Left lung (tissue), 10 donors: Measurements from ENCODE around the gene EIPR1. TPM values are rescaled to one million over a fixed set of nuclear protein-coding genes. Genes with fewer than 3 reads are reported as not detected.

Source experiments
- ATAC-seq: fragments of 200-7000 bp; cut with Tn5 transposase; one replicate; pipeline ENCODE4 v1.9.1; 2020; ENCODE audit warnings: moderate library complexity
- DNase-seq, 4 donors: peaks; one replicate each; pipeline ENCODE4 v3.0.0-alpha.2; 2013 to 2020
- H3K27ac ChIP-seq, 2 donors: fragments of 200-600 bp; sonication (generic) in 1 of 2; one replicate each; pipeline versions ENCODE4 v1.5.0 to v1.8.0; 2020 to 2021
- H3K27me3 ChIP-seq, 2 donors: fragments of 200-600 bp; sonication (generic) in 1 of 2; one replicate each; pipeline versions ENCODE4 v1.5.0 to v1.8.0; 2020 to 2021
- H3K36me3 ChIP-seq, 2 donors: fragments of 200-600 bp; sonication (generic) in 1 of 2; one replicate each; pipeline versions ENCODE4 v1.5.0 to v1.8.0; 2020 to 2021
- H3K4me1 ChIP-seq, 2 donors: fragments of 200-600 bp; one replicate each; pipeline ENCODE4 v1.8.0; 2021
- H3K4me3 ChIP-seq, 2 donors: fragments of 200-600 bp; sonication (generic) in 1 of 2; one replicate each; pipeline versions ENCODE4 v1.5.0 to v1.8.0; 2020 to 2021; ENCODE audit warnings: mild to moderate bottlenecking in 1 of 2
- H3K9me3 ChIP-seq, 2 donors: fragments of 200-600 bp; sonication (generic) in 1 of 2; one replicate each; pipeline versions ENCODE4 v1.5.0 to v1.8.0; 2020 to 2021
- intact Hi-C, 2 donors: fragments of 100-400 bp; cut with DNase I; formaldehyde crosslinking; loops; one replicate each; pipeline versions ENCODE4 v1.11.2 to v1.14.2; 2022
- polyA plus RNA-seq, 6 donors: library from polyadenylated mRNA; unstranded; fragments of 120-200 nt; gene quantifications; one replicate each; pipeline ENCODE4 v1.2.1, GENCODE V29; 2013; ENCODE audit not compliant: insufficient read length in 6 of 6
- total RNA-seq, 2 donors: library from RNA; stranded (reverse); fragmentation: NEBNext Ultra II Directional; extraction: Animal tissue kit (Norgen Biotek cat#: 25700); gene quantifications; one replicate each; pipeline ENCODE4 v1.2.1, GENCODE V29; 2021
- TF ChIP-seq, protein P1 (sequence below), 2 donors: fragments of 200-600 bp; sonication (generic) in 1 of 2; IDR thresholded peaks; one replicate each; pipeline versions ENCODE4 v1.5.0 to v1.8.0; 2021; ENCODE audit warnings: antibody characterized with exemption in 2 of 2
- donor health status: DM: no; HTN: yes; CAD: no.
- donor health status: DM: no; HTN: no; CAD: no.

The EIPR1 gene
- total and polyA plus RNA-seq, 8 donors: 18.1 to 24.4 (median 21.0) TPM

DNA sequence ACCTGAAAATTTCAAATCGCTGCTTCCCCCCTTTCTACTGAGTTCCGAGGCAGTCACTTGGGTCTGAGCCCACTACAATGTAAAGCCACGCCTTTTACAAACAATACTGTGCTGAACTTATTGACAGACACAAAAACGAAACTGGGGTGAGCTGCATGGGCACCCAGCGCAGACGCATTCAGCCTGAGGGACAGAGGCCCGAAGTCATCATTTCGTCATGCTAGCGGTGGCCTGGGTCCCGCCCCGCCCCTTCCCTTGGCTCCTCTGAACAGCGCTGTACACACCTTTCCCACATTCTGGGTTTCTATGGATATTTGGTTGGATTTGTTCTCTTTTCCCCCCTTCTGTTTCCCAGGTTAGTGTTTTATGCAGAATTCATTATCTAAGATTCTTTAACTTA, 71.7 kb downstream of the EIPR1 start:
- Histone ChIP-seq H3K4me3 (no peak overlapping the region), H3K27me3 (no peaks in the 10 kb centered on the region), H3K9me3 (no peaks in the 10 kb centered on the region), H3K4me1 (peaks cover 6 to 12% of the 10 kb centered on the region in 2 donors), H3K27ac (no peak overlapping the region), H3K36me3 (peaks cover 0 to 9% of the 10 kb centered on the region in 2 donors)
- intact Hi-C loops: no loop called here
- DNase-seq (peak in 1 of 4 donors; percentile 51), ATAC-seq (peak; percentile 5)
- TF ChIP-seq, protein P1, sequence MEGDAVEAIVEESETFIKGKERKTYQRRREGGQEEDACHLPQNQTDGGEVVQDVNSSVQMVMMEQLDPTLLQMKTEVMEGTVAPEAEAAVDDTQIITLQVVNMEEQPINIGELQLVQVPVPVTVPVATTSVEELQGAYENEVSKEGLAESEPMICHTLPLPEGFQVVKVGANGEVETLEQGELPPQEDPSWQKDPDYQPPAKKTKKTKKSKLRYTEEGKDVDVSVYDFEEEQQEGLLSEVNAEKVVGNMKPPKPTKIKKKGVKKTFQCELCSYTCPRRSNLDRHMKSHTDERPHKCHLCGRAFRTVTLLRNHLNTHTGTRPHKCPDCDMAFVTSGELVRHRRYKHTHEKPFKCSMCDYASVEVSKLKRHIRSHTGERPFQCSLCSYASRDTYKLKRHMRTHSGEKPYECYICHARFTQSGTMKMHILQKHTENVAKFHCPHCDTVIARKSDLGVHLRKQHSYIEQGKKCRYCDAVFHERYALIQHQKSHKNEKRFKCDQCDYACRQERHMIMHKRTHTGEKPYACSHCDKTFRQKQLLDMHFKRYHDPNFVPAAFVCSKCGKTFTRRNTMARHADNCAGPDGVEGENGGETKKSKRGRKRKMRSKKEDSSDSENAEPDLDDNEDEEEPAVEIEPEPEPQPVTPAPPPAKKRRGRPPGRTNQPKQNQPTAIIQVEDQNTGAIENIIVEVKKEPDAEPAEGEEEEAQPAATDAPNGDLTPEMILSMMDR (IDR thresholded peaks at IDR 0.05): no peak

DNA sequence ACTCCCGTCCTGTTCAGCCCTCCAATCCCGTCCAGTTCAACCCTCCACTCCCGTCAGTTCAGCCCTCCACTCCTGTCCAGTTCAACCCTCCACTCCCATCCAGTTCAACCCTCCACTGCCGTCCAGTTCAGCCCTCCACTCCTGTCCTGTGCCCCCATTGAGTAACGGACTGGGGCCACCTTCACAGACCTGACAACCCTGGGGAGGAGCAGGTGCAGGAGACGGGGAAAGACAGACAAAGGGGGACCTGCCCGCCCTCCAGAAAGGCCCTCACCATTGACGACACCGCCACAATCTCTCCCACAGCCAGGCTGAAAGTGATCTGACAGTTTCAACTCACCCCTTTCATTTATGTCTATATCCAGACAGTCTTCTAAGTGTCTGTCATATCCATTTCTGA, 72.2 kb downstream of the EIPR1 start:
- Histone ChIP-seq H3K27me3 (no peaks in the 10 kb centered on the region), H3K4me1 (peaks cover 6 to 12% of the 10 kb centered on the region in 2 donors), H3K4me3 (no peak overlapping the region), H3K9me3 (no peaks in the 10 kb centered on the region), H3K36me3 (peaks cover 0 to 9% of the 10 kb centered on the region in 2 donors), H3K27ac (no peak overlapping the region)
- no peak for ATAC-seq
- peak in 1 of 4 donors; percentile 38 for DNase-seq
- intact Hi-C loops: no loop called here
- TF ChIP-seq, protein P1 (IDR thresholded peaks at IDR 0.05): no peak

DNA sequence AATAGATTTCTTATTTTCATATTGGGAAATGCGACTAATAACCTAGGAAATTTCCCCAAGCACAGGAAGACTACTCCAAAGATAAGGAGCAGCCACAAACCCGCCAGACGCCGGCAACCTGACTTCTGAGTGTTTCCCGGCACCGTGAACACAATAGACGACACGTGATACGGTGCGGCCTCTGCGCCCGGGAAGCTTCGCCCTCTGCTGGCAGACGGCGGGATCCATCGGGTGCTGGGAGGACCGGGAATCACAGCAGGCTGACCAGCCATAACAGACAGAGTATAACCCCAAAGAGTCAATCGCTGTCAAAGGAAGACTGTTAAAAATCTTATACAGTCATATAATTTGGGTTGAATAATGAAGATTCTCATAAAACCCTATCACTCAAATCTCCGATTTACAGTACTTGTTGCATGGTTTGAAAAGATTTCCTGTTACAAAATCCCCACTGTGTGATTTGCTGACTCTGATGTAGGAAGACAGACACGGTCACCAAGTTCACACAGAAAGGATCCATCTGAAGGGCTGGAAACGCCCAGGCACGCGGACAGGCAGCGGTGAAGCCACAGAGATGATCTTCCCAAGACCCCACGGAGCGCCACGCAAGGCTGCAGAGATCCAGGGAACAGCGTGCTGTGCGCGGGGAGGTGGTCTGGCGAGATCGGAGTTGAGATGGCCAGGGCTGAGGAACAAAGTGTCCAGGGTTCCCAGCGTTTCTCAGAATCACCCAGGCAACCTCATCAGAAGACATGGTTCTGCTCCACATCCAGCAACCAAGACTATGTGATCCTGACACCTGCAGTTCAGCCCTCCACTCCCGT, 73.8 kb downstream of the EIPR1 start:
- intact Hi-C loops: no loop called here
- peaks cover 0 to 9% of the 10 kb centered on the region in 2 donors for H3K36me3 ChIP-seq
- peak; percentile 99 for ATAC-seq
- DNase-seq: peak; percentile 78 to 97 (median 88)
- H3K27me3 ChIP-seq: no peaks in the 10 kb centered on the region
- peak overlapping the region in 1 of 2 donors; percentile 33 for H3K27ac ChIP-seq
- peaks cover 6 to 12% of the 10 kb centered on the region in 2 donors for H3K4me1 ChIP-seq
- H3K9me3 ChIP-seq: no peaks in the 10 kb centered on the region
- H3K4me3 ChIP-seq: peak overlapping the region; percentile 8 to 13
- TF ChIP-seq, protein P1 (IDR thresholded peaks at IDR 0.05): peak; percentile 86 to 94

DNA sequence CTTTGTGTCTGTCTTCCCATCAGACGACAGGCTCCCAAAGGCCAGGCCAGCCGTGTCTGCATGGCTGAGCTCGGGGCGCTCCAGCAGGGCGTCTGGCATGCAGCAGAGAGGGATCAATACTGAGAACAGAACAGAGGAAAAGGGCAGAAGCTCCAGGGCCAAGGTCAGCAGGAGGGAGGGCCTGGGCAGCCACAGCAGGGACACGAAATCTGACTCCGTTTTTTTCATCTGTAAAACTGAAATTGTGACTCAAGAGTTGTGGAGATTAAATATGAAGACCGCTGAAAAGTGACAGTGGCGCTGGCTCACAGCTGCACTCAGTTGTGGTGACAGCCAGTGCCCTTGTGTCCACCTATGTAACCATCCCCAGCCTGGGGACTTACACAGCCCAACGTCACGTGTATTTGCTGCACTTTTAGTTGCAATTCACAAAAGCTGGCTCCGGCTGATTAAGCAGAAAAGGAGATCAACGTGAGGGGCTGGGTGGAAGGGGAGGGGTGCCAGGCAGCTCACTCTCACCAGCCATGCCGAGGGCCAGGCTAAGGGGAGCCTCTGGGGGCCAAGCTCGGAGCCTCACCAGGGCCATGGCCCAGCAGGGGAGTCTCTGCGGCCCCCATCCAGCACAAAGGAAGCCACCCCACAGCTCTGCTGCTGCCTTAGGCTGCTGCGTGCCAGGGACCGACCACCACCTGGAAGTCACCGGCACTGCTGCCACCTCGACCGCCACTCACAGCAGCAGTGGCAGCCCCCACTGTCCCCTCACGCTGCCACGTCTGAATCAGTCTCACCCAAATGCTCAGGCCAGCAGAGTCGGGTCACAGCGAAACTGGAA, 74.7 kb downstream of the EIPR1 start:
- H3K4me3 ChIP-seq: peak overlapping the region; percentile 8 to 13
- intact Hi-C loops: no loop called here
- DNase-seq: peak in 1 of 4 donors; percentile 61

More for the DNA sequence above, 74.7 kb downstream of the EIPR1 start:
- no peak for ATAC-seq
- H3K27ac ChIP-seq: peak overlapping the region in 1 of 2 donors; percentile 33
- TF ChIP-seq, protein P1 (IDR thresholded peaks at IDR 0.05): no peak
- H3K27me3 ChIP-seq: no peaks in the 10 kb centered on the region
- peaks cover 6 to 12% of the 10 kb centered on the region in 2 donors for H3K4me1 ChIP-seq
- no peaks in the 10 kb centered on the region for H3K9me3 ChIP-seq
- peaks cover 0 to 9% of the 10 kb centered on the region in 2 donors for H3K36me3 ChIP-seq
